Measurements from ENCODE around the gene SEC22B.
A peak's percentile ranks its signal among the peaks of the same experiment; 100 is the strongest.
"Not testable (repeated sequence)": the region's sequence is repeated elsewhere in the genome, so short reads cannot be mapped to it uniquely, and the experiment has no call there.

The SEC22B gene

DNA sequence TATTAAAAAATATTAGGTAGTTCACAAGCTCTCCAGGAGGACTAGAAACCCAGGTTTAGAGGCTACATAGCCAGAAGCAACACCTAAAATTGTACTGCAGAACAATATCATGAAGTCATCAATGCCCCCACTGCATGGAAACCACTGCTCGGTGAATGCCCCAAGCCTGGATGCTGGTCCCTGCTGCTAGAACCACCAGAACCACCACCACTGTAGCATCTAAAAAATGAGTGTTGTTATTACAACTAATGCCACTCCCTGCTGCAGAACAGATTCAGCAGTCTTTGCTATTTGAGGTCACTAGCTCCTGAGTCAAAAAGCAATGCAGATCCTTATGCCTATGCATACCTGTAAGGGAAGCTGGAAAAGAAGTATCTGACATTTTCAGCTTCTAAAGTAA lies 48.4 kb downstream of the SEC22B start:
- not testable (repeated sequence) for H3K27me3 ChIP-seq (ENCODE audit: insufficient read depth, low read length, poor library complexity, severe bottlenecking); H3F3A ChIP-seq (ENCODE audit: low read depth); H3K9ac ChIP-seq (ENCODE audit: low read depth, low read length, poor library complexity, severe bottlenecking); H4K20me1 ChIP-seq (ENCODE audit: insufficient read depth, low read length, poor library complexity, severe bottlenecking); H3K4me3 ChIP-seq (ENCODE audit: low read length, poor library complexity, severe bottlenecking); H3K4me2 ChIP-seq (ENCODE audit: low read depth, low read length, poor library complexity, severe bottlenecking); H3K9me2 ChIP-seq (replicated peaks; ENCODE audit: low read depth, low read length); H3K36me3 ChIP-seq (ENCODE audit: insufficient read depth, low read length); H3K79me2 ChIP-seq (ENCODE audit: insufficient read depth, low read length); H3K4me1 ChIP-seq (ENCODE audit: insufficient read depth, low read length, poor library complexity, severe bottlenecking); H2AFZ ChIP-seq (ENCODE audit: low read length); H3K9me3 ChIP-seq (ENCODE audit: insufficient read depth, low read depth, low read length)

- H3K4me2 ChIP-seq (ENCODE audit: low read depth, low read length, poor library complexity, severe bottlenecking); H3K9me3 ChIP-seq (ENCODE audit: insufficient read depth, low read depth, low read length); H4K20me1 ChIP-seq (ENCODE audit: insufficient read depth, low read length, poor library complexity, severe bottlenecking); H3K27me3 ChIP-seq (ENCODE audit: insufficient read depth, low read length, poor library complexity, severe bottlenecking); H3K4me3 ChIP-seq (ENCODE audit: low read length, poor library complexity, severe bottlenecking); H3F3A ChIP-seq (ENCODE audit: low read depth); H3K4me1 ChIP-seq (ENCODE audit: insufficient read depth, low read length, poor library complexity, severe bottlenecking); H3K9ac ChIP-seq (ENCODE audit: low read depth, low read length, poor library complexity, severe bottlenecking); H2AFZ ChIP-seq (ENCODE audit: low read length); H3K36me3 ChIP-seq (ENCODE audit: insufficient read depth, low read length); H3K9me2 ChIP-seq (replicated peaks; ENCODE audit: low read depth, low read length); H3K79me2 ChIP-seq (ENCODE audit: insufficient read depth, low read length): not testable (repeated sequence)
Measured at GRCh38 chr1:120126216-120126615, 50.1 kb downstream of the SEC22B start.

DNA sequence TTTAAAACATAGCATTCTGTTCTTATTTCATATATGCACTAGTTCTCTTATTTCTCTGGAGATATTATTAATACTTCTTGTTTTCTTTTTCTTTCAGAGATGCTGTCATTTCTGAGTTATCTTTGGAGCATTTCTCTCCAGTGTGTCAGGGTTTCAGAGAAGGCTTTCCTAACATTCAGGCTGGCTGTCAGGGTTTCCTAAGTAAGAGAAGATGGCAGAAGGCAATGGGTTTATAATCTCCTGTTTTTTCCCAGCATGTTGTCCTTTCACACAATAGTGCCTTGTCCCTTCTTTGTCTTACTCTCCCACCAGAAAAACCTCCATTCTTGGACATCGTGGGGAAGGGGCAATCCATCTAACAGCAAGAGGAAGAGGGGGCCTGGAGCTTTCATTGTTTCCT lies 51.7 kb downstream of the SEC22B start:
- H3K4me1 ChIP-seq (ENCODE audit: insufficient read depth, low read length, poor library complexity, severe bottlenecking); H3K36me3 ChIP-seq (ENCODE audit: insufficient read depth, low read length); H3K4me2 ChIP-seq (ENCODE audit: low read depth, low read length, poor library complexity, severe bottlenecking); H3K9me2 ChIP-seq (replicated peaks; ENCODE audit: low read depth, low read length); H3K79me2 ChIP-seq (ENCODE audit: insufficient read depth, low read length); H3K9me3 ChIP-seq (ENCODE audit: insufficient read depth, low read depth, low read length); H3K9ac ChIP-seq (ENCODE audit: low read depth, low read length, poor library complexity, severe bottlenecking); H3K27me3 ChIP-seq (ENCODE audit: insufficient read depth, low read length, poor library complexity, severe bottlenecking); H2AFZ ChIP-seq (ENCODE audit: low read length); H3K4me3 ChIP-seq (ENCODE audit: low read length, poor library complexity, severe bottlenecking); H3F3A ChIP-seq (ENCODE audit: low read depth); H4K20me1 ChIP-seq (ENCODE audit: insufficient read depth, low read length, poor library complexity, severe bottlenecking): not testable (repeated sequence)

DNA sequence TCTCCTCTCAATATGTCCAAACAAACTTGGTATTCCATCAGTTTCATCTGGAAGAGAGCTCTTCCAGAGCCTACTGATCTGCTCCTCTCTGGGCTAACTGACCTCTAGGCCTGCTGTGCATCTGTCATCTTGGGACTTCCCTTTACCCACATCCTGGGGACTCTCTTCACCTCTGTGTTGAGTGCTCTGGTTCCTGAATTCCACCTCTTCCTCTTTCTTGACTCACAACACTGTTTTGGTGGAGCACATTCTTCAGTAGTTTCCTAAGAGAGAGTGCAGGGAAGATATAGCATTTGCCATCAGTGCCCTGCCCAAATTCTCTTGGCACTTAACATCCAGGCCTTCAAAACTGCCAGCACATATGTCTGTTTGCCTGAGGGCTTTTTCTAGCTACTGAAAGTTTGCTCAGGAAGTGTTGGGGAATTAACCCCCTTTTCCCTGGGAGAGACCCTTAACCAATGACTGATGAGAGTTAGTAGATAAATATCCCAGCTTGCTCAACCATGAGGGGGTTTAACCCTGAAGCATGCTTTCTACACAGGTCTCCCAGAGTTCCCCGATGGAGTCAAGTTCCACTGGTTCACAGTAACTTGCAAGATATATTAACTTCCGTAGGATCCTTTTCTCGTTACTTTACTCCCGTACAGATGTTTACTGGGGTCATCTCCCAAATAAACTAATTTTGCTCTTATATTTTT lies 52.4 kb downstream of the SEC22B start:
- not testable (repeated sequence) for H3K36me3 ChIP-seq (ENCODE audit: insufficient read depth, low read length); H3K79me2 ChIP-seq (ENCODE audit: insufficient read depth, low read length); H3K9me2 ChIP-seq (replicated peaks; ENCODE audit: low read depth, low read length); H4K20me1 ChIP-seq (ENCODE audit: insufficient read depth, low read length, poor library complexity, severe bottlenecking); H2AFZ ChIP-seq (ENCODE audit: low read length); H3K27me3 ChIP-seq (ENCODE audit: insufficient read depth, low read length, poor library complexity, severe bottlenecking); H3F3A ChIP-seq (ENCODE audit: low read depth); H3K4me1 ChIP-seq (ENCODE audit: insufficient read depth, low read length, poor library complexity, severe bottlenecking); H3K4me3 ChIP-seq (ENCODE audit: low read length, poor library complexity, severe bottlenecking); H3K9me3 ChIP-seq (ENCODE audit: insufficient read depth, low read depth, low read length); H3K9ac ChIP-seq (ENCODE audit: low read depth, low read length, poor library complexity, severe bottlenecking)
- peak overlapping the region; percentile 24 for H3K4me2 ChIP-seq (ENCODE audit: low read depth, low read length, poor library complexity, severe bottlenecking)

GRCh38 chr1:120122262-120122893 lies 53.9 kb downstream of the SEC22B start:
- not testable (repeated sequence) for H4K20me1 ChIP-seq (ENCODE audit: insufficient read depth, low read length, poor library complexity, severe bottlenecking); H3K4me1 ChIP-seq (ENCODE audit: insufficient read depth, low read length, poor library complexity, severe bottlenecking); H3K36me3 ChIP-seq (ENCODE audit: insufficient read depth, low read length); H3K27me3 ChIP-seq (ENCODE audit: insufficient read depth, low read length, poor library complexity, severe bottlenecking); H3K9me3 ChIP-seq (ENCODE audit: insufficient read depth, low read depth, low read length); H3K9me2 ChIP-seq (replicated peaks; ENCODE audit: low read depth, low read length); H3K79me2 ChIP-seq (ENCODE audit: insufficient read depth, low read length); H3F3A ChIP-seq (ENCODE audit: low read depth); H3K4me3 ChIP-seq (ENCODE audit: low read length, poor library complexity, severe bottlenecking); H3K9ac ChIP-seq (ENCODE audit: low read depth, low read length, poor library complexity, severe bottlenecking)
- Histone ChIP-seq H2AFZ (ENCODE audit: low read length) (peak overlapping the region; percentile 80; the same call in 1 of the 2 replicates), H3K4me2 (ENCODE audit: low read depth, low read length, poor library complexity, severe bottlenecking) (peak overlapping the region; percentile 12)

- not testable (repeated sequence) for H3K9me3 ChIP-seq (ENCODE audit: insufficient read depth, low read depth, low read length); H3K4me2 ChIP-seq (ENCODE audit: low read depth, low read length, poor library complexity, severe bottlenecking); H3K4me1 ChIP-seq (ENCODE audit: insufficient read depth, low read length, poor library complexity, severe bottlenecking); H3K79me2 ChIP-seq (ENCODE audit: insufficient read depth, low read length); H3K4me3 ChIP-seq (ENCODE audit: low read length, poor library complexity, severe bottlenecking); H2AFZ ChIP-seq (ENCODE audit: low read length); H3K36me3 ChIP-seq (ENCODE audit: insufficient read depth, low read length); H3K9ac ChIP-seq (ENCODE audit: low read depth, low read length, poor library complexity, severe bottlenecking); H3K9me2 ChIP-seq (replicated peaks; ENCODE audit: low read depth, low read length); H3F3A ChIP-seq (ENCODE audit: low read depth); H4K20me1 ChIP-seq (ENCODE audit: insufficient read depth, low read length, poor library complexity, severe bottlenecking); H3K27me3 ChIP-seq (ENCODE audit: insufficient read depth, low read length, poor library complexity, severe bottlenecking)
Measured at GRCh38 chr1:120121830-120122229, 54.5 kb downstream of the SEC22B start.

- not testable (repeated sequence) for H3K27me3 ChIP-seq (ENCODE audit: insufficient read depth, low read length, poor library complexity, severe bottlenecking); H3K4me1 ChIP-seq (ENCODE audit: insufficient read depth, low read length, poor library complexity, severe bottlenecking); H3K9ac ChIP-seq (ENCODE audit: low read depth, low read length, poor library complexity, severe bottlenecking); H3K9me2 ChIP-seq (replicated peaks; ENCODE audit: low read depth, low read length); H2AFZ ChIP-seq (ENCODE audit: low read length); H3K79me2 ChIP-seq (ENCODE audit: insufficient read depth, low read length); H4K20me1 ChIP-seq (ENCODE audit: insufficient read depth, low read length, poor library complexity, severe bottlenecking); H3K9me3 ChIP-seq (ENCODE audit: insufficient read depth, low read depth, low read length); H3K4me2 ChIP-seq (ENCODE audit: low read depth, low read length, poor library complexity, severe bottlenecking); H3F3A ChIP-seq (ENCODE audit: low read depth); H3K36me3 ChIP-seq (ENCODE audit: insufficient read depth, low read length); H3K4me3 ChIP-seq (ENCODE audit: low read length, poor library complexity, severe bottlenecking)
Measured at GRCh38 chr1:120120525-120120924, 55.8 kb downstream of the SEC22B start.

Data from Loucy (cell line).